K562 (cell line): ENCODE data around the gene GRID2IP. TPM values are rescaled to one million over a fixed set of nuclear protein-coding genes. Genes with fewer than 3 reads are reported as not detected.

Source experiments
- BCL6 ChIP-seq: fragments of 250-450 bp; sonication (Bioruptor Pico); IDR thresholded peaks from 2 replicates; pipeline ENCODE4 v1.4.0; 2020
- ELF1 ChIP-seq: fragments of 200-800 bp; sonication (Bioruptor generic); IDR thresholded peaks from 2 replicates; pipeline ENCODE4 v1.6.1; 2016; ENCODE audit warnings: missing genetic modification characterization, missing compliant biosample characterization
- ESRRA ChIP-seq: fragments of 450-650 bp; IDR thresholded peaks from 2 replicates; pipeline ENCODE4 v1.6.1; 2014; ENCODE audit warnings: low read depth, mild to moderate bottlenecking, moderate library complexity, borderline replicate concordance
- GABPB1 ChIP-seq: sonication (generic); formaldehyde crosslinking; IDR thresholded peaks from 2 replicates; pipeline ENCODE4 v1.8.0; 2022; ENCODE audit warnings: mild to moderate bottlenecking, missing genetic modification reagents
- KHSRP ChIP-seq: fragments of 450-650 bp; IDR thresholded peaks from 2 replicates; pipeline ENCODE4 v1.6.1; 2017
- LARP7 ChIP-seq: fragments of 450-650 bp; IDR thresholded peaks from 2 replicates; pipeline ENCODE4 v1.6.1; 2016
- MYBL2 ChIP-seq, 2 experiments: fragments of 450-650 bp in 1 of 2; sonication (generic) in 1 of 2; formaldehyde crosslinking in 1 of 2; IDR thresholded peaks; 2 replicates each; pipeline versions ENCODE4 v1.6.1 to v1.8.1; 2017 to 2022; ENCODE audit warnings: borderline replicate concordance in 1 of 2, inconsistent platforms in 1 of 2, low read depth in 1 of 2, mild to moderate bottlenecking in 1 of 2, missing genetic modification reagents in 1 of 2, moderate library complexity in 1 of 2
- MYNN ChIP-seq, 2 experiments: sonication (generic); formaldehyde crosslinking in 1 of 2; IDR thresholded peaks; 2 replicates each; pipeline versions ENCODE4 v1.5.0 to v1.6.1; 2016 to 2020; ENCODE audit warnings: antibody characterized with exemption in 1 of 2, missing genetic modification reagents in 1 of 2
- NRF1 ChIP-seq, 2 experiments: fragments of 450-650 bp; IDR thresholded peaks in 1 of 2; conservative IDR thresholded peaks in 1 of 2; 2 replicates each; pipeline ENCODE4 v1.6.1; 2014; ENCODE audit warnings: mild to moderate bottlenecking in 2 of 2
- PRPF4 ChIP-seq: fragments of 200-400 bp; formaldehyde crosslinking; IDR thresholded peaks from one replicate; pipeline ENCODE4 v1.6.1; 2017; ENCODE audit warnings: low read length, low read depth, mild to moderate bottlenecking; ENCODE audit not compliant: insufficient read depth, poor library complexity, severe bottlenecking
- SNRNP70 ChIP-seq: fragments of 200-400 bp; formaldehyde crosslinking; optimal IDR thresholded peaks from 2 replicates; pipeline ENCODE3; 2017; ENCODE audit warnings: low read depth, low read length
- STAT6 ChIP-seq: sonication (generic); formaldehyde crosslinking; IDR thresholded peaks from 2 replicates; pipeline ENCODE4 v1.8.1; 2023; ENCODE audit warnings: mild to moderate bottlenecking, missing genetic modification reagents
- WHSC1 ChIP-seq: IDR thresholded peaks from one replicate; pipeline ENCODE4 v1.6.1; 2012; ENCODE audit warnings: low read length, control low read depth, inconsistent platforms
- ZBTB7A ChIP-seq: IDR thresholded peaks from 2 replicates; pipeline ENCODE4 v1.6.1; 2011; ENCODE audit warnings: low read depth, mild to moderate bottlenecking, low read length, moderate library complexity, borderline replicate concordance; ENCODE audit not compliant: control insufficient read depth
- ZKSCAN1 ChIP-seq: fragments of 150-350 bp; IDR thresholded peaks from 2 replicates; pipeline ENCODE4 v1.6.1; 2016; ENCODE audit warnings: low read depth, low read length
- ZNF165 ChIP-seq: fragments of 250-450 bp; sonication (Bioruptor Pico); IDR thresholded peaks from 2 replicates; pipeline ENCODE4 v1.4.0; 2020; ENCODE audit warnings: borderline replicate concordance
- ZNF253 ChIP-seq: fragments of 250-450 bp; sonication (Bioruptor Pico); conservative IDR thresholded peaks from 2 replicates; pipeline ENCODE4 v1.6.1; 2021; ENCODE audit warnings: mild to moderate bottlenecking
- ZNF274 ChIP-seq: IDR thresholded peaks from 2 replicates; pipeline ENCODE4 v1.6.1; 2011; ENCODE audit warnings: low read depth, mild to moderate bottlenecking, low read length, moderate library complexity, borderline replicate concordance
- ZNF644 ChIP-seq: fragments of 200-800 bp; sonication (Bioruptor generic); IDR thresholded peaks from 2 replicates; pipeline ENCODE4 v1.6.1; 2016; ENCODE audit warnings: low read depth, missing genetic modification characterization, missing compliant biosample characterization
- polyA plus RNA-seq, 8 experiments: library from polyadenylated mRNA; depleted of rRNA in 4 of 8; stranded (reverse) in 5 of 8; unstranded in 3 of 8; fragments of >200 nt; fragmentation: Nextera tagmentation in 2 of 8; fragmentation: Illumina TruSeq in 1 of 8; extraction: Ambion mirVana in 2 of 8; extraction: Trizol in 1 of 8; gene quantifications; 2 replicates each; pipeline versions ENCODE4 v1.2.1 to v1.2.3, GENCODE V29; 2011 to 2014; ENCODE audit warnings: inconsistent platforms in 1 of 8, missing spikeins in 1 of 8
- total RNA-seq, 7 experiments: library from RNA; depleted of rRNA in 6 of 7; stranded (reverse); fragments of >200 nt in 6 of 7; fragmentation: Illumina TruSeq in 2 of 7; extraction: Trizol in 2 of 7; gene quantifications; 2 replicates each; pipeline versions ENCODE4 v1.2.1 to v1.2.3, GENCODE V29; 2011 to 2021; ENCODE audit warnings: low replicate concordance in 1 of 7
- TF ChIP-seq, protein P1 (sequence below): fragments of 250-450 bp; sonication (Bioruptor Pico); IDR thresholded peaks from 2 replicates; pipeline ENCODE4 v1.6.1; 2021; ENCODE audit warnings: mild to moderate bottlenecking
- TF ChIP-seq, protein P2 (sequence below), 2 experiments: IDR thresholded peaks; 2 replicates each; pipeline ENCODE4 v1.6.1; 2012; ENCODE audit warnings: improper control_type of control experiment in 2 of 2, low read depth in 2 of 2, low read length in 2 of 2, borderline replicate concordance in 1 of 2
- TF ChIP-seq, protein P3 (sequence below): IDR thresholded peaks from 2 replicates; pipeline ENCODE4 v1.6.1; 2014; ENCODE audit warnings: antibody characterized with exemption

The GRID2IP gene
- total and polyA plus RNA-seq, 9 of the 15 experiments (the other 6 are each of a cell fraction or from before 2014, with no cell fraction given), result not detected

GRCh38 chr7:6451224-6451705 lies 100.0 kb downstream of the GRID2IP start (continued):
- TF ChIP-seq LARP7 (no peak), ZBTB7A (peak; percentile 88), MYBL2 (IDR thresholded peaks at IDR 0.05; ENCODE audit: low read depth) (no peak), MYBL2 (CRISPR knock-in tag; IDR thresholded peaks at IDR 0.05; ENCODE audit: borderline replicate concordance) (no peak), MYNN (IDR thresholded peaks at IDR 0.05) (peak; percentile 69; the same call in 1 of the 2 replicates), MYNN (CRISPR knock-in tag; IDR thresholded peaks at IDR 0.05) (no peak), WHSC1 (no peak), ZNF274 (peak; percentile 56; the same call in 1 of the 2 replicates), SNRNP70 (no peak), NRF1 (conservative IDR thresholded peaks at IDR 0.05 in 1 of 2, IDR thresholded peaks at IDR 0.05 in 1 of 2) (no peak), KHSRP (peak; percentile 78), ESRRA (peak; percentile 41; the same call in 1 of the 2 replicates), ZNF644 (tag) (peak; percentile 95), ZKSCAN1 (no peak), ZNF165 (CRISPR knock-in tag) (no peak), BCL6 (no peak), STAT6 (CRISPR knock-in tag) (no peak), ZNF253 (CRISPR knock-in tag) (no peak), GABPB1 (CRISPR knock-in tag) (0 out of 2 replicates have a peak, but pooled peaks have one; percentile 44), PRPF4 (no peak), ELF1 (tag) (no peak; the same call in 1 of the 2 replicates)
- TF ChIP-seq, protein P1, sequence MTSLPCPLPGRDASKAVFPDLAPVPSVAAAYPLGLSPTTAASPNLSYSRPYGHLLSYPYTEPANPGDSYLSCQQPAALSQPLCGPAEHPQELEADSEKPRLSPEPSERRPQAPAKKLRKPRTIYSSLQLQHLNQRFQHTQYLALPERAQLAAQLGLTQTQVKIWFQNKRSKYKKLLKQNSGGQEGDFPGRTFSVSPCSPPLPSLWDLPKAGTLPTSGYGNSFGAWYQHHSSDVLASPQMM, result no peak
- TF ChIP-seq, protein P2, sequence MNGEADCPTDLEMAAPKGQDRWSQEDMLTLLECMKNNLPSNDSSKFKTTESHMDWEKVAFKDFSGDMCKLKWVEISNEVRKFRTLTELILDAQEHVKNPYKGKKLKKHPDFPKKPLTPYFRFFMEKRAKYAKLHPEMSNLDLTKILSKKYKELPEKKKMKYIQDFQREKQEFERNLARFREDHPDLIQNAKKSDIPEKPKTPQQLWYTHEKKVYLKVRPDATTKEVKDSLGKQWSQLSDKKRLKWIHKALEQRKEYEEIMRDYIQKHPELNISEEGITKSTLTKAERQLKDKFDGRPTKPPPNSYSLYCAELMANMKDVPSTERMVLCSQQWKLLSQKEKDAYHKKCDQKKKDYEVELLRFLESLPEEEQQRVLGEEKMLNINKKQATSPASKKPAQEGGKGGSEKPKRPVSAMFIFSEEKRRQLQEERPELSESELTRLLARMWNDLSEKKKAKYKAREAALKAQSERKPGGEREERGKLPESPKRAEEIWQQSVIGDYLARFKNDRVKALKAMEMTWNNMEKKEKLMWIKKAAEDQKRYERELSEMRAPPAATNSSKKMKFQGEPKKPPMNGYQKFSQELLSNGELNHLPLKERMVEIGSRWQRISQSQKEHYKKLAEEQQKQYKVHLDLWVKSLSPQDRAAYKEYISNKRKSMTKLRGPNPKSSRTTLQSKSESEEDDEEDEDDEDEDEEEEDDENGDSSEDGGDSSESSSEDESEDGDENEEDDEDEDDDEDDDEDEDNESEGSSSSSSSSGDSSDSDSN (IDR thresholded peaks at IDR 0.05; ENCODE audit: borderline replicate concordance in 1 of 2, low read depth in 2 of 2, low read length in 2 of 2), result no peak
- TF ChIP-seq, protein P3, sequence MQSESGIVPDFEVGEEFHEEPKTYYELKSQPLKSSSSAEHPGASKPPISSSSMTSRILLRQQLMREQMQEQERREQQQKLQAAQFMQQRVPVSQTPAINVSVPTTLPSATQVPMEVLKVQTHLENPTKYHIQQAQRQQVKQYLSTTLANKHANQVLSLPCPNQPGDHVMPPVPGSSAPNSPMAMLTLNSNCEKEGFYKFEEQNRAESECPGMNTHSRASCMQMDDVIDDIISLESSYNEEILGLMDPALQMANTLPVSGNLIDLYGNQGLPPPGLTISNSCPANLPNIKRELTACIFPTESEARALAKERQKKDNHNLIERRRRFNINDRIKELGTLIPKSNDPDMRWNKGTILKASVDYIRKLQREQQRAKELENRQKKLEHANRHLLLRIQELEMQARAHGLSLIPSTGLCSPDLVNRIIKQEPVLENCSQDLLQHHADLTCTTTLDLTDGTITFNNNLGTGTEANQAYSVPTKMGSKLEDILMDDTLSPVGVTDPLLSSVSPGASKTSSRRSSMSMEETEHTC, result peak; percentile 62; the same call in 1 of the 2 replicates
